Measurements from ENCODE around the gene MSS51.

- TF ChIP-seq POLR2A (IDR thresholded peaks at IDR 0.05) (no peak), CTCF (IDR thresholded peaks at IDR 0.05) (no peak), EP300 (IDR thresholded peaks at IDR 0.05) (no peak)
Measured at GRCh38 chr10:73478636-73479035, 45.3 kb upstream of the MSS51 start.

Data from ovary (tissue), 3 donors.